HepG2 (cell line): ENCODE data around the gene PRSS36. TPM values are rescaled to one million over a fixed set of nuclear protein-coding genes. Genes with fewer than 3 reads are reported as not detected.
A peak's percentile ranks its signal among the peaks of the same experiment; 100 is the strongest.

Experiments
- BRD4 ChIP-seq: sonication (generic); formaldehyde crosslinking; IDR thresholded peaks from 2 replicates; pipeline ENCODE4 v1.4.0; 2020; ENCODE audit warnings: missing genetic modification reagents
- CEBPG ChIP-seq: IDR thresholded peaks from 2 replicates; pipeline ENCODE4 v1.6.1; 2016
- CREB1 ChIP-seq, 2 experiments: fragments of 450-650 bp in 1 of 2; IDR thresholded peaks; 2 replicates each; pipeline ENCODE4 v1.6.1; 2016 to 2017; ENCODE audit warnings: control low read depth in 1 of 2, mild to moderate bottlenecking in 1 of 2, missing compliant biosample characterization in 1 of 2, missing genetic modification characterization in 1 of 2
- DMAP1 ChIP-seq: IDR thresholded peaks from 2 replicates; pipeline ENCODE4 v1.6.1; 2016
- HNRNPK ChIP-seq: fragments of 200-400 bp; formaldehyde crosslinking; IDR thresholded peaks from 2 replicates; pipeline ENCODE4 v1.6.1; 2018; ENCODE audit warnings: low read length, low read depth, moderate library complexity, mild to moderate bottlenecking; ENCODE audit not compliant: poor library complexity, severe bottlenecking
- MAFK ChIP-seq, 2 experiments: IDR thresholded peaks in 1 of 2; conservative IDR thresholded peaks in 1 of 2; 2 replicates each; pipeline ENCODE4 v1.6.1; 2011; ENCODE audit warnings: improper control_type of control experiment in 2 of 2, low read length in 2 of 2
- NCOA1 ChIP-seq: sonication (generic); formaldehyde crosslinking; IDR thresholded peaks from 2 replicates; pipeline ENCODE4 v1.9.0; 2021; ENCODE audit warnings: missing genetic modification reagents
- NFIC ChIP-seq: IDR thresholded peaks from 2 replicates; pipeline ENCODE4 v1.6.1; 2012; ENCODE audit warnings: mild to moderate bottlenecking, low read length, inconsistent platforms
- PPARG ChIP-seq: conservative IDR thresholded peaks from 2 replicates; pipeline ENCODE4 v1.6.1; 2016; ENCODE audit warnings: missing biosample characterization, missing genetic modification reagents
- REXO4 ChIP-seq: sonication (generic); formaldehyde crosslinking; IDR thresholded peaks from 2 replicates; pipeline ENCODE4 v1.8.0; 2022; ENCODE audit warnings: missing genetic modification reagents, mild to moderate bottlenecking, borderline replicate concordance
- RFXANK ChIP-seq: IDR thresholded peaks from 2 replicates; pipeline ENCODE4 v1.6.1; 2016
- SIN3A ChIP-seq: IDR thresholded peaks from 2 replicates; pipeline ENCODE4 v1.6.1; 2011; ENCODE audit warnings: low read depth, mild to moderate bottlenecking, control low read depth, low read length, borderline replicate concordance
- SKIL ChIP-seq: sonication (generic); formaldehyde crosslinking; IDR thresholded peaks from 2 replicates; pipeline ENCODE4 v1.8.0; 2022; ENCODE audit warnings: missing genetic modification reagents, mild to moderate bottlenecking, moderate library complexity, borderline replicate concordance
- ZBTB33 ChIP-seq: sonication (generic); formaldehyde crosslinking; IDR thresholded peaks from 2 replicates; pipeline ENCODE4 v1.4.0; 2020; ENCODE audit warnings: missing genetic modification reagents
- ZNF556 ChIP-seq: sonication (generic); formaldehyde crosslinking; IDR thresholded peaks from 2 replicates; pipeline ENCODE4 v1.4.0; 2020; ENCODE audit warnings: mild to moderate bottlenecking, missing genetic modification reagents, borderline replicate concordance
- ZNF639 ChIP-seq: conservative IDR thresholded peaks from 2 replicates; pipeline ENCODE4 v1.6.1; 2018; ENCODE audit warnings: missing genetic modification reagents
- polyA plus RNA-seq, 8 experiments: library from polyadenylated mRNA; depleted of rRNA in 3 of 8; stranded (reverse) in 7 of 8; unstranded in 1 of 8; fragments of >200 nt; fragmentation: Illumina TruSeq in 4 of 8; extraction: Trizol in 4 of 8; gene quantifications; 2 replicates each; pipeline versions ENCODE4 v1.2.1 to v1.2.3, GENCODE V29; 2011 to 2016; ENCODE audit warnings: low read depth in 4 of 8, missing spikeins in 1 of 8, mixed read lengths in 1 of 8; ENCODE audit not compliant: insufficient read depth in 1 of 8
- total RNA-seq, 5 experiments: library from RNA; depleted of rRNA; stranded (reverse); fragments of >200 nt; fragmentation: Illumina TruSeq; extraction: Trizol; gene quantifications; 2 replicates each; pipeline ENCODE4 v1.2.3, GENCODE V29; 2016; ENCODE audit warnings: low read depth in 1 of 5
- TF ChIP-seq, protein P1 (sequence below): IDR thresholded peaks from 2 replicates; pipeline ENCODE4 v1.6.1; 2016; ENCODE audit warnings: low read depth
- TF ChIP-seq, protein P2 (sequence below): IDR thresholded peaks from 2 replicates; pipeline ENCODE4 v1.6.1; 2012; ENCODE audit warnings: low read length, improper control_type of control experiment

The PRSS36 gene
- total and polyA plus RNA-seq, 2 of the 13 experiments (the other 11 are each of a cell fraction or from before 2014, with no cell fraction given), result 1.5 to 2.1 TPM

- TF ChIP-seq ZBTB33 (0 out of 2 replicates have a peak, but pooled peaks have one; percentile 8), ZNF639 (CRISPR knock-in tag) (peak; percentile 97), SKIL (CRISPR knock-in tag) (peak; percentile 65), PPARG (CRISPR knock-in tag) (peak; percentile 52; the same call in 1 of the 2 replicates), NCOA1 (no peak), NFIC (no peak), REXO4 (CRISPR knock-in tag) (no peak), DMAP1 (CRISPR knock-in tag) (peak; percentile 65), MAFK (conservative IDR thresholded peaks at IDR 0.05 in 1 of 2, IDR thresholded peaks at IDR 0.05 in 1 of 2; ENCODE audit: low read length in 2 of 2) (no peak), HNRNPK (peak; percentile 85), RFXANK (CRISPR knock-in tag) (peak; percentile 83; the same call in 1 of the 2 replicates), CEBPG (CRISPR knock-in tag) (peak; percentile 59), CREB1 (IDR thresholded peaks at IDR 0.05) (peak; percentile 93), CREB1 (CRISPR knock-in tag; IDR thresholded peaks at IDR 0.05) (peak; percentile 98), ZNF556 (CRISPR knock-in tag) (peak; percentile 68; the same call in 1 of the 2 replicates), SIN3A (peak; percentile 92; the same call in 1 of the 2 replicates), BRD4 (peak; percentile 68; the same call in 1 of the 2 replicates)
- TF ChIP-seq, protein P1, sequence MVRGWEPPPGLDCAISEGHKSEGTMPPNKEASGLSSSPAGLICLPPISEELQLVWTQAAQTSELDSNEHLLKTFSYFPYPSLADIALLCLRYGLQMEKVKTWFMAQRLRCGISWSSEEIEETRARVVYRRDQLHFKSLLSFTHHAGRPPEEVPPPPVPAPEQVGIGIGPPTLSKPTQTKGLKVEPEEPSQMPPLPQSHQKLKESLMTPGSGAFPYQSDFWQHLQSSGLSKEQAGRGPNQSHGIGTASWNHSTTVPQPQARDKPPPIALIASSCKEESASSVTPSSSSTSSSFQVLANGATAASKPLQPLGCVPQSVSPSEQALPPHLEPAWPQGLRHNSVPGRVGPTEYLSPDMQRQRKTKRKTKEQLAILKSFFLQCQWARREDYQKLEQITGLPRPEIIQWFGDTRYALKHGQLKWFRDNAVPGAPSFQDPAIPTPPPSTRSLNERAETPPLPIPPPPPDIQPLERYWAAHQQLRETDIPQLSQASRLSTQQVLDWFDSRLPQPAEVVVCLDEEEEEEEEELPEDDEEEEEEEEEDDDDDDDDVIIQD (CRISPR knock-in tag), result peak; percentile 66; the same call in 1 of the 2 replicates
- TF ChIP-seq, protein P2, sequence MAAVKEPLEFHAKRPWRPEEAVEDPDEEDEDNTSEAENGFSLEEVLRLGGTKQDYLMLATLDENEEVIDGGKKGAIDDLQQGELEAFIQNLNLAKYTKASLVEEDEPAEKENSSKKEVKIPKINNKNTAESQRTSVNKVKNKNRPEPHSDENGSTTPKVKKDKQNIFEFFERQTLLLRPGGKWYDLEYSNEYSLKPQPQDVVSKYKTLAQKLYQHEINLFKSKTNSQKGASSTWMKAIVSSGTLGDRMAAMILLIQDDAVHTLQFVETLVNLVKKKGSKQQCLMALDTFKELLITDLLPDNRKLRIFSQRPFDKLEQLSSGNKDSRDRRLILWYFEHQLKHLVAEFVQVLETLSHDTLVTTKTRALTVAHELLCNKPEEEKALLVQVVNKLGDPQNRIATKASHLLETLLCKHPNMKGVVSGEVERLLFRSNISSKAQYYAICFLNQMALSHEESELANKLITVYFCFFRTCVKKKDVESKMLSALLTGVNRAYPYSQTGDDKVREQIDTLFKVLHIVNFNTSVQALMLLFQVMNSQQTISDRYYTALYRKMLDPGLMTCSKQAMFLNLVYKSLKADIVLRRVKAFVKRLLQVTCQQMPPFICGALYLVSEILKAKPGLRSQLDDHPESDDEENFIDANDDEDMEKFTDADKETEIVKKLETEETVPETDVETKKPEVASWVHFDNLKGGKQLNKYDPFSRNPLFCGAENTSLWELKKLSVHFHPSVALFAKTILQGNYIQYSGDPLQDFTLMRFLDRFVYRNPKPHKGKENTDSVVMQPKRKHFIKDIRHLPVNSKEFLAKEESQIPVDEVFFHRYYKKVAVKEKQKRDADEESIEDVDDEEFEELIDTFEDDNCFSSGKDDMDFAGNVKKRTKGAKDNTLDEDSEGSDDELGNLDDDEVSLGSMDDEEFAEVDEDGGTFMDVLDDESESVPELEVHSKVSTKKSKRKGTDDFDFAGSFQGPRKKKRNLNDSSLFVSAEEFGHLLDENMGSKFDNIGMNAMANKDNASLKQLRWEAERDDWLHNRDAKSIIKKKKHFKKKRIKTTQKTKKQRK, result no peak
These were observed 32.3 kb downstream of the PRSS36 start, which contains the start of gene KAT8 (continued) for GRCh38 chr16:31117384-31118222.
